Stimulated activated CD4-positive, alpha-beta T cell treated with anti-CD3 and anti-CD28 coated beads, Interleukin-4, amount 100 ng/mL, for 1 hour (primary cell): ENCODE data around the gene THAP3.
A peak's percentile ranks its signal among the peaks of the same experiment; 100 is the strongest.
"Not testable (repeated sequence)": the region's sequence is repeated elsewhere in the genome, so short reads cannot be mapped to it uniquely, and the experiment has no call there.

ENCODE experiments used
- DNase-seq: peaks from one replicate; pipeline ENCODE4 v3.0.0-alpha.2; 2020

Gene THAP3

GRCh38 chr1:6591222-6591621 lies 33.4 kb upstream of the THAP3 start:
- DNase-seq, result no peak

- no peak for DNase-seq
Observed at GRCh38 chr1:6591644-6592043, 33.0 kb upstream of the THAP3 start.

- no peak for DNase-seq
Observed at GRCh38 chr1:6592441-6592840, 32.2 kb upstream of the THAP3 start.

GRCh38 chr1:6592865-6593593 lies 31.6 kb upstream of the THAP3 start:
- no peak for DNase-seq

- no peak for DNase-seq
Observed at GRCh38 chr1:6593810-6594209, 30.9 kb upstream of the THAP3 start.

GRCh38 chr1:6594977-6595740 lies 29.5 kb upstream of the THAP3 start:
- no peak for DNase-seq

GRCh38 chr1:6596351-6596750 lies 28.3 kb upstream of the THAP3 start:
- no peak for DNase-seq

- DNase-seq, result no peak
Observed at GRCh38 chr1:6596886-6597776, 27.5 kb upstream of the THAP3 start.

GRCh38 chr1:6597777-6598131 lies 26.9 kb upstream of the THAP3 start:
- no peak for DNase-seq

GRCh38 chr1:6599141-6599975 lies 25.3 kb upstream of the THAP3 start:
- DNase-seq, result peak; percentile 67

GRCh38 chr1:6599991-6600390 lies 24.7 kb upstream of the THAP3 start:
- DNase-seq, result not testable (repeated sequence)

- DNase-seq, result no peak
Observed at GRCh38 chr1:6600410-6601048, 24.1 kb upstream of the THAP3 start.

GRCh38 chr1:6601049-6601922 lies 23.4 kb upstream of the THAP3 start:
- DNase-seq, result peak; percentile 81

GRCh38 chr1:6601923-6602668 lies 22.6 kb upstream of the THAP3 start:
- DNase-seq, result peak; percentile 43

- peak; percentile 89 for DNase-seq
Observed at GRCh38 chr1:6602669-6603237, 21.9 kb upstream of the THAP3 start, which contains the start of gene KLHL21. Gene KLHL21, minus strand, starts transcription at chr1:6602869. Its CDS starts 52 bp downstream, at chr1:6602817.

- peak; percentile 53 for DNase-seq
Observed at GRCh38 chr1:6603238-6603914, 21.3 kb upstream of the THAP3 start.

GRCh38 chr1:6603915-6604558 lies 20.6 kb upstream of the THAP3 start:
- no peak for DNase-seq

- no peak for DNase-seq
Observed at GRCh38 chr1:6612641-6613360, 11.9 kb upstream of the THAP3 start.
